ENCODE data around the gene CCDC169.

GRCh38 chr13:36323951-36324566 lies 26.4 kb upstream of the CCDC169 start:
- TF ChIP-seq CTCF (IDR thresholded peaks at IDR 0.05): no peak
- TF ChIP-seq POLR2A (IDR thresholded peaks at IDR 0.05): no peak

All from right lobe of liver (tissue), 4 donors.